MM.1S (cell line): ENCODE data around the gene CRACDL.

Source experiments
- DNase-seq: peaks from one replicate; pipeline ENCODE4 v3.0.0-alpha.2; 2015
- H2AFZ ChIP-seq: fragments of 300-600 bp; sonication (generic); 2 replicates; pipeline ENCODE4 v1.6.0; 2016; ENCODE audit warnings: antibody characterized with exemption, low read length
- H3F3A ChIP-seq: fragments of 300-600 bp; sonication (generic); 2 replicates; pipeline ENCODE4 v1.6.1; 2016; ENCODE audit warnings: mild to moderate bottlenecking, antibody characterized with exemption, low read length, moderate library complexity, mixed read lengths; ENCODE audit not compliant: insufficient read depth
- H3K27ac ChIP-seq: fragments of 300-600 bp; sonication (generic); 2 replicates; pipeline ENCODE4 v1.5.1; 2016; ENCODE audit warnings: mild to moderate bottlenecking, low read length
- H3K27me3 ChIP-seq: fragments of 300-600 bp; sonication (generic); replicated peaks from 2 replicates; pipeline ENCODE4 v1.6.0; 2016; ENCODE audit warnings: low read length; ENCODE audit not compliant: insufficient read depth
- H3K36me3 ChIP-seq: fragments of 300-600 bp; sonication (generic); replicated peaks from 2 replicates; pipeline ENCODE4 v1.6.1; 2016; ENCODE audit warnings: mild to moderate bottlenecking, low read length, mixed read lengths; ENCODE audit not compliant: insufficient read depth
- H3K4me1 ChIP-seq: fragments of 300-600 bp; sonication (generic); 2 replicates; pipeline ENCODE4 v1.6.1; 2016; ENCODE audit warnings: low read length, mixed read lengths
- H3K4me2 ChIP-seq: fragments of 300-600 bp; sonication (generic); 2 replicates; pipeline ENCODE4 v1.6.0; 2016; ENCODE audit warnings: low read depth, low read length
- H3K4me3 ChIP-seq: fragments of 300-600 bp; sonication (generic); 2 replicates; pipeline ENCODE4 v1.5.1; 2016; ENCODE audit warnings: low read length, mixed read lengths
- H3K79me2 ChIP-seq: fragments of 300-600 bp; sonication (generic); 2 replicates; pipeline ENCODE4 v1.6.1; 2016; ENCODE audit warnings: mixed run types, low read length, mixed read lengths
- H3K9ac ChIP-seq: fragments of 300-600 bp; sonication (generic); 2 replicates; pipeline ENCODE4 v1.6.1; 2016; ENCODE audit warnings: low read length, mixed read lengths
- H3K9me2 ChIP-seq: fragments of 300-600 bp; sonication (generic); replicated peaks from 2 replicates; pipeline ENCODE4 v1.6.1; 2016; ENCODE audit warnings: mild to moderate bottlenecking, low read length, mixed read lengths; ENCODE audit not compliant: insufficient read depth
- H3K9me3 ChIP-seq: fragments of 300-600 bp; sonication (generic); replicated peaks from 2 replicates; pipeline ENCODE4 v1.6.1; 2016; ENCODE audit warnings: mild to moderate bottlenecking, low read length, mixed read lengths; ENCODE audit not compliant: insufficient read depth
- H4K20me1 ChIP-seq: fragments of 300-600 bp; sonication (generic); 2 replicates; pipeline ENCODE4 v1.6.1; 2016; ENCODE audit warnings: mild to moderate bottlenecking, low read length, moderate library complexity, mixed read lengths; ENCODE audit not compliant: insufficient read depth
- CTCF ChIP-seq: fragments of 300-600 bp; sonication (generic); IDR thresholded peaks from 2 replicates; pipeline ENCODE4 v1.5.1; 2016; ENCODE audit warnings: antibody characterized with exemption, low read length, mixed read lengths
- EZH2 ChIP-seq: fragments of 300-600 bp; sonication (generic); optimal IDR thresholded peaks from 2 replicates; pipeline ENCODE3; 2017; ENCODE audit warnings: low read depth, mild to moderate bottlenecking, antibody characterized with exemption, low read length, mixed read lengths
- EZH2phosphoT487 ChIP-seq: fragments of 300-600 bp; sonication (generic); IDR thresholded peaks from 2 replicates; pipeline ENCODE4 v1.6.1; 2018; ENCODE audit warnings: antibody characterized with exemption, low read length

Gene CRACDL

DNA sequence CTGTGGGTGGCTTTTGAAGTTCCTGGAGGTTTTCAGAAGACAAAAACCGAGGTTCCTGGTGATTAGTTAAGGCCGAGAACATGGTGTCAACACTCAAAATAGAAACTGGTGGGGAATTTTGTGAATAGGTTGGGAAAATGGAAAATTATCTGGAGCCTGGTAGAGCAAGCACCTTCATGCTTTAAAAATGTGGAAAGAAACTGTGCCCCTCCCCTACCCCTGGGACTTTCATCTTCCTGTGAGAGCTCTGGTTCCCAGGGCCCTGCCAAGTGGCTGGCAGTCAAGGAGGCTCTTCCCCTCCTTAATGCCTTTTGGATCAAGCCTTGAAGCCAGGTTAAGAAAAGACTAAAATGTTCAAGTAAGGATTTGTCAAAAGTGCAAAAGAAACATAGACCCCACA, 1.9 kb upstream of the CRACDL start:
- Histone ChIP-seq H3K4me3 (no peak overlapping the region), H3K9me3 (no peaks in the 10 kb centered on the region), H3K27me3 (no peaks in the 10 kb centered on the region), H3F3A (no peaks in the 10 kb centered on the region), H3K27ac (no peak overlapping the region), H2AFZ (no peak overlapping the region), H3K36me3 (no peaks in the 10 kb centered on the region), H3K4me2 (no peak overlapping the region), H3K9ac (no peak overlapping the region), H3K4me1 (no peaks in the 10 kb centered on the region), H3K79me2 (no peaks in the 10 kb centered on the region), H4K20me1 (no peaks in the 10 kb centered on the region), H3K9me2 (no peaks in the 10 kb centered on the region)
- DNase-seq: no peak
- TF ChIP-seq EZH2phosphoT487: no peak
- TF ChIP-seq EZH2: no peak
- TF ChIP-seq CTCF: no peak

- Histone ChIP-seq H3K36me3 (no peaks in the 10 kb centered on the region), H3K9me3 (no peaks in the 10 kb centered on the region), H3K27me3 (no peaks in the 10 kb centered on the region), H3K4me2 (no peak overlapping the region), H4K20me1 (no peaks in the 10 kb centered on the region), H3K9ac (no peak overlapping the region), H3K4me3 (no peak overlapping the region), H3K27ac (no peak overlapping the region), H3K79me2 (no peaks in the 10 kb centered on the region), H3F3A (no peaks in the 10 kb centered on the region), H3K4me1 (no peaks in the 10 kb centered on the region), H2AFZ (no peak overlapping the region), H3K9me2 (no peaks in the 10 kb centered on the region)
- TF ChIP-seq EZH2phosphoT487: no peak
- TF ChIP-seq EZH2: no peak
- no peak for TF ChIP-seq CTCF
- DNase-seq: no peak
These were observed 627 bp upstream of the CRACDL start for GRCh38 chr2:98936353-98937351.

- no peaks in the 10 kb centered on the region for H3K27me3 ChIP-seq
These were observed 784 bp downstream of the CRACDL start for GRCh38 chr2:98935111-98935770.

More at GRCh38 chr2:98935111-98935770, 784 bp downstream of the CRACDL start:
- Histone ChIP-seq H3K79me2 (no peaks in the 10 kb centered on the region), H3K9me2 (no peaks in the 10 kb centered on the region), H3K4me2 (no peak overlapping the region), H2AFZ (no peak overlapping the region), H3K27ac (no peak overlapping the region), H3K9me3 (no peaks in the 10 kb centered on the region), H4K20me1 (no peaks in the 10 kb centered on the region), H3F3A (no peaks in the 10 kb centered on the region), H3K4me1 (no peaks in the 10 kb centered on the region), H3K4me3 (no peak overlapping the region), H3K9ac (no peak overlapping the region), H3K36me3 (no peaks in the 10 kb centered on the region)
- no peak for DNase-seq
- TF ChIP-seq EZH2phosphoT487: no peak
- TF ChIP-seq EZH2: no peak
- TF ChIP-seq CTCF: no peak
